K562 (cell line): ENCODE data around the gene HSPB6. TPM values are rescaled to one million over a fixed set of nuclear protein-coding genes. Genes with fewer than 3 reads are reported as not detected.

ENCODE experiments used
- ATAC-seq: fragments of 200-7000 bp; cut with Tn5 transposase; 3 replicates; pipeline ENCODE4 v1.9.1; 2020; ENCODE audit warnings: moderate library complexity
- BruUV-seq: library from RNA; stranded (reverse); fragments of 400-500 nt; replicated peaks from 2 replicates; lab custom pipeline; 2021; lab: Mats Ljungman, UMichigan
- CTCF ChIA-PET: fragments of 300-600 bp; formaldehyde crosslinking; extraction: SDS; loops from one replicate; lab custom pipeline; 2021; ENCODE audit warnings: low intra/inter-chr PET ratio; lab: Yijun Ruan, JAX
- POLR2A ChIA-PET: fragments of 300-600, 350-650 bp; sonication (Branson Sonifier 250); formaldehyde crosslinking; extraction: SDS; loops from one replicate; lab custom pipeline; 2021; ENCODE audit warnings: antibody characterized with exemption, inconsistent platforms; lab: Yijun Ruan, JAX
- DNase-seq, 4 experiments: peaks; one replicate each; pipeline versions ENCODE4 v3.0.0 to v3.0.0-alpha.2; 2011 to 2018; ENCODE audit warnings: low spot score in 3 of 4, mixed read lengths in 3 of 4; ENCODE audit errors: extremely low read depth in 1 of 4
- FAIRE-seq: peaks from 2 replicates; lab custom pipeline; 2011; peaks lifted over from hg19 to GRCh38; lab: Jason Lieb, UNC
- H2AFZ ChIP-seq: 2 replicates; pipeline ENCODE4 v1.6.0; 2011; ENCODE audit warnings: low read depth, low read length, control low read depth, inconsistent platforms
- H3K27ac ChIP-seq: fragments of 200-600 bp; 3 replicates; pipeline ENCODE4 v1.8.0; 2011; ENCODE audit warnings: low read depth, mild to moderate bottlenecking, control low read depth, inconsistent platforms, low read length, moderate library complexity, mixed read lengths; ENCODE audit errors: extremely low read depth
- H3K27me3 ChIP-seq, 2 experiments: fragments of 300-600 bp in 1 of 2; 2 replicates in 1 of 2; 3 replicates in 1 of 2; pipeline versions ENCODE4 v1.6.0 to v1.8.0; 2011; ENCODE audit warnings: inconsistent platforms in 2 of 2, low read length in 2 of 2, mild to moderate bottlenecking in 1 of 2, mixed read lengths in 1 of 2, moderate library complexity in 1 of 2; ENCODE audit not compliant: control insufficient read depth in 2 of 2, insufficient read depth in 2 of 2
- H3K36me3 ChIP-seq: fragments of 300-600 bp; 3 replicates; pipeline ENCODE4 v1.8.0; 2011; ENCODE audit warnings: mild to moderate bottlenecking, low read length, inconsistent platforms; ENCODE audit not compliant: control insufficient read depth, insufficient read depth
- H3K4me1 ChIP-seq, 2 experiments: fragments of 200-600 bp in 1 of 2; replicated peaks in 1 of 2; 2 replicates in 1 of 2; 3 replicates in 1 of 2; pipeline versions ENCODE4 v1.5.1 to v1.8.0; 2011; ENCODE audit warnings: inconsistent platforms in 2 of 2, low read length in 2 of 2, mild to moderate bottlenecking in 1 of 2, mixed read lengths in 1 of 2, moderate library complexity in 1 of 2; ENCODE audit not compliant: control insufficient read depth in 2 of 2, insufficient read depth in 2 of 2
- H3K4me2 ChIP-seq: 2 replicates; pipeline ENCODE4 v1.6.1; 2011; ENCODE audit warnings: low read length, control low read depth, inconsistent platforms, mixed read lengths; ENCODE audit not compliant: insufficient read depth
- H3K4me3 ChIP-seq: fragments of 200-600 bp; sonication (generic), shearing (Covaris generic); 2 replicates; pipeline ENCODE4 v1.5.1; 2016; ENCODE audit warnings: control low read depth, inconsistent platforms
- H3K79me2 ChIP-seq: fragments of 200-600 bp; 3 replicates; pipeline ENCODE4 v1.8.0; 2011; ENCODE audit warnings: low read length, inconsistent platforms; ENCODE audit not compliant: control insufficient read depth, insufficient read depth
- H3K9ac ChIP-seq, 2 experiments: 2 replicates each; pipeline versions ENCODE4 v1.6.0 to v1.6.1; 2011; ENCODE audit warnings: low read depth in 2 of 2, low read length in 2 of 2, control low read depth in 1 of 2, inconsistent platforms in 1 of 2, mild to moderate bottlenecking in 1 of 2, mixed read lengths in 1 of 2; ENCODE audit not compliant: insufficient read depth in 1 of 2
- H3K9me1 ChIP-seq: one replicate; pipeline ENCODE4 v1.6.0; 2011; ENCODE audit warnings: inconsistent platforms, mild to moderate bottlenecking, low read length, moderate library complexity; ENCODE audit not compliant: control insufficient read depth, insufficient read depth
- H3K9me3 ChIP-seq: replicated peaks from 2 replicates; pipeline ENCODE4 v1.5.1; 2011; ENCODE audit warnings: low read depth, low read length, inconsistent platforms; ENCODE audit not compliant: control insufficient read depth, insufficient read depth
- H4K20me1 ChIP-seq: replicated peaks from 2 replicates; pipeline ENCODE4 v1.6.1; 2011; ENCODE audit warnings: low read length, inconsistent platforms, mixed read lengths; ENCODE audit not compliant: control insufficient read depth, insufficient read depth
- BHLHE40 ChIP-seq: IDR thresholded peaks from 2 replicates; pipeline ENCODE4 v1.6.1; 2011; ENCODE audit warnings: low read length, improper control_type of control experiment
- CBX8 ChIP-seq: fragments of 200-600 bp; sonication (generic); IDR thresholded peaks from 2 replicates; pipeline ENCODE4 v1.6.1; 2012; ENCODE audit warnings: borderline replicate concordance, mixed run types, low read depth, mild to moderate bottlenecking, moderate library complexity, mixed read lengths, low read length, control low read depth, inconsistent platforms; ENCODE audit not compliant: poor library complexity, severe bottlenecking; ENCODE audit errors: extremely low read depth
- COPS2 ChIP-seq: fragments of 450-650 bp; conservative IDR thresholded peaks from 2 replicates; pipeline ENCODE4 v1.6.1; 2016; ENCODE audit warnings: mild to moderate bottlenecking, moderate library complexity
- CUX1 ChIP-seq: fragments of 200-800 bp; sonication (Bioruptor generic); IDR thresholded peaks from 2 replicates; pipeline ENCODE4 v1.6.1; 2016; ENCODE audit warnings: missing genetic modification characterization, missing compliant biosample characterization
- E2F4 ChIP-seq: sonication (generic); formaldehyde crosslinking; IDR thresholded peaks from 2 replicates; pipeline ENCODE4 v1.8.0; 2022; ENCODE audit warnings: mild to moderate bottlenecking, low read depth, missing genetic modification reagents
- EP400 ChIP-seq: fragments of 450-650 bp; IDR thresholded peaks from 2 replicates; pipeline ENCODE4 v1.6.1; 2017; ENCODE audit warnings: antibody characterized with exemption, mild to moderate bottlenecking, moderate library complexity
- HDAC3 ChIP-seq: fragments of 450-650 bp; IDR thresholded peaks from 2 replicates; pipeline ENCODE4 v1.6.1; 2018; ENCODE audit warnings: borderline replicate concordance, mild to moderate bottlenecking, moderate library complexity; ENCODE audit not compliant: partially characterized antibody
- KAT2B ChIP-seq: IDR thresholded peaks from one replicate; pipeline ENCODE4 v1.6.1; 2012; ENCODE audit warnings: low read depth, mild to moderate bottlenecking, control low read depth, inconsistent platforms, low read length, moderate library complexity
- KDM2B ChIP-seq: fragments of 250-450 bp; sonication (Bioruptor Pico); IDR thresholded peaks from 2 replicates; pipeline ENCODE4 v1.8.0; 2021; ENCODE audit warnings: mild to moderate bottlenecking, moderate library complexity
- MLLT1 ChIP-seq, 2 experiments: fragments of 450-650 bp; IDR thresholded peaks; 2 replicates each; pipeline ENCODE4 v1.6.1; 2016
- NRF1 ChIP-seq, 2 experiments: fragments of 450-650 bp; IDR thresholded peaks in 1 of 2; conservative IDR thresholded peaks in 1 of 2; 2 replicates each; pipeline ENCODE4 v1.6.1; 2014; ENCODE audit warnings: mild to moderate bottlenecking in 2 of 2
- PHTF2 ChIP-seq: fragments of 250-450 bp; sonication (Bioruptor Pico); IDR thresholded peaks from 2 replicates; pipeline ENCODE4 v1.5.0; 2021; ENCODE audit warnings: mild to moderate bottlenecking
- SMAD1 ChIP-seq: fragments of 150-350 bp; IDR thresholded peaks from 2 replicates; pipeline ENCODE4 v1.6.1; 2014; ENCODE audit warnings: low read length, low read depth; ENCODE audit not compliant: partially characterized antibody
- STAT5B ChIP-seq: fragments of 250-450 bp; sonication (Bioruptor Pico); IDR thresholded peaks from 2 replicates; pipeline ENCODE4 v1.8.0; 2021; ENCODE audit warnings: mild to moderate bottlenecking, inconsistent platforms
- TRIM24 ChIP-seq, 2 experiments: fragments of 450-650 bp; IDR thresholded peaks; 2 replicates each; pipeline ENCODE4 v1.6.1; 2016
- ZNF311 ChIP-seq: fragments of 250-450 bp; sonication (Bioruptor Pico); IDR thresholded peaks from 2 replicates; pipeline ENCODE4 v1.4.0; 2020; ENCODE audit warnings: mild to moderate bottlenecking, moderate library complexity
- WGBS: fragments of 100-300 bp; shearing (Covaris generic); methylation state at CpG from one replicate; pipeline ENCODE4 v1.1.6; 2016; ENCODE audit warnings: low coverage, mixed read lengths; ENCODE audit not compliant: insufficient coverage; ENCODE audit errors: missing lambda C conversion rate; 5-methylcytosine and 5-hydroxymethylcytosine counted together
- in situ Hi-C: fragments of 300-500 bp; cut with MboI; formaldehyde crosslinking; loops from 4 replicates; pipeline ENCODE4 v1.15.0; 2018; ENCODE audit warnings: inconsistent platforms, mixed read lengths
- intact Hi-C: fragments of 100-400 bp; cut with micrococcal nuclease; formaldehyde crosslinking; loops from 2 replicates; pipeline ENCODE4 v1.14.2; 2022
- polyA plus RNA-seq, 8 experiments: library from polyadenylated mRNA; depleted of rRNA in 4 of 8; stranded (reverse) in 5 of 8; unstranded in 3 of 8; fragments of >200 nt; fragmentation: Nextera tagmentation in 2 of 8; fragmentation: Illumina TruSeq in 1 of 8; extraction: Ambion mirVana in 2 of 8; extraction: Trizol in 1 of 8; gene quantifications; 2 replicates each; pipeline versions ENCODE4 v1.2.1 to v1.2.3, GENCODE V29; 2011 to 2014; ENCODE audit warnings: inconsistent platforms in 1 of 8, missing spikeins in 1 of 8
- total RNA-seq, 7 experiments: library from RNA; depleted of rRNA in 6 of 7; stranded (reverse); fragments of >200 nt in 6 of 7; fragmentation: Illumina TruSeq in 2 of 7; extraction: Trizol in 2 of 7; gene quantifications; 2 replicates each; pipeline versions ENCODE4 v1.2.1 to v1.2.3, GENCODE V29; 2011 to 2021; ENCODE audit warnings: low replicate concordance in 1 of 7

HSPB6 gene
- total and polyA plus RNA-seq, 9 of the 15 experiments (the other 6 are each of a cell fraction or from before 2014, with no cell fraction given) = 0.55 TPM; not detected in 8

- H3K79me2 ChIP-seq = no peaks in the 10 kb centered on the region
- H3K9me3 ChIP-seq = no peaks in the 10 kb centered on the region
- no peak for ATAC-seq
- peak overlapping the region in 1 of 2 experiments; percentile 48; a peak in 1 of 4 replicates for H3K9ac ChIP-seq
- FAIRE-seq = no peak
- no TSS peak for BruUV-seq
- no peaks in the 10 kb centered on the region for H3K9me1 ChIP-seq
- ChIA-PET CTCF (no interaction called here), POLR2A (interaction anchor here (0.6 kb wide), 1 partner anchor 82 kb away, joined by 4 read pairs; no protein-coding TSS in a partner anchor)
- in situ Hi-C loops (no loop called here), intact Hi-C loops (no loop called here)
- H3K27me3 ChIP-seq = no peaks in the 10 kb centered on the region; a peak in 1 of 5 replicates
- H3K4me1 ChIP-seq = peaks cover 0 to 54% of the 10 kb centered on the region in 2 experiments; a peak in 3 of 5 replicates
- H2AFZ ChIP-seq = no peak overlapping the region
- H3K4me3 ChIP-seq = no peak overlapping the region
- H3K36me3 ChIP-seq = no peaks in the 10 kb centered on the region
- DNase-seq = no peak
- WGBS = 10% methylated on average over 6 of the region's 8 CpGs
- H3K27ac ChIP-seq = no peak overlapping the region
- H3K4me2 ChIP-seq = no peak overlapping the region
- no peaks in the 10 kb centered on the region for H4K20me1 ChIP-seq
- TF ChIP-seq KDM2B (CRISPR knock-in tag) (no peak), EP400 (no peak), PHTF2 (no peak), KAT2B (no peak), HDAC3 (no peak), ZNF311 (no peak), SMAD1 (no peak), NRF1 (conservative IDR thresholded peaks at IDR 0.05 in 1 of 2, IDR thresholded peaks at IDR 0.05 in 1 of 2) (no peak), CUX1 (CRISPR knock-in tag) (no peak), STAT5B (CRISPR knock-in tag) (no peak), E2F4 (CRISPR knock-in tag) (no peak), MLLT1 (IDR thresholded peaks at IDR 0.05) (no peak), BHLHE40 (no peak), TRIM24 (IDR thresholded peaks at IDR 0.05) (no peak), CBX8 (no peak), COPS2 (no peak)
Measured at GRCh38 chr19:35792888-35793287, 36.1 kb upstream of the HSPB6 start.
